OCI-LY7 (cell line): ENCODE results near the gene TNN.

ENCODE experiments used
- EZH2phosphoT487 ChIP-seq: fragments of 200-600 bp; sonication (generic); IDR thresholded peaks from 2 replicates; pipeline ENCODE4 v1.6.1; 2018; ENCODE audit warnings: low read depth, borderline replicate concordance, mild to moderate bottlenecking, mixed run types, antibody characterized with exemption, low read length, moderate library complexity, mixed read lengths
- TF ChIP-seq, protein P1 (sequence below): fragments of 200-600 bp; sonication (generic); conservative IDR thresholded peaks from 2 replicates; pipeline ENCODE4 v1.5.1; 2014; ENCODE audit warnings: mild to moderate bottlenecking, antibody characterized with exemption, low read length, moderate library complexity, mixed read lengths

GRCh38 chr1:175072099-175072951, 4.7 kb downstream of the TNN start:
- TF ChIP-seq, protein P1, sequence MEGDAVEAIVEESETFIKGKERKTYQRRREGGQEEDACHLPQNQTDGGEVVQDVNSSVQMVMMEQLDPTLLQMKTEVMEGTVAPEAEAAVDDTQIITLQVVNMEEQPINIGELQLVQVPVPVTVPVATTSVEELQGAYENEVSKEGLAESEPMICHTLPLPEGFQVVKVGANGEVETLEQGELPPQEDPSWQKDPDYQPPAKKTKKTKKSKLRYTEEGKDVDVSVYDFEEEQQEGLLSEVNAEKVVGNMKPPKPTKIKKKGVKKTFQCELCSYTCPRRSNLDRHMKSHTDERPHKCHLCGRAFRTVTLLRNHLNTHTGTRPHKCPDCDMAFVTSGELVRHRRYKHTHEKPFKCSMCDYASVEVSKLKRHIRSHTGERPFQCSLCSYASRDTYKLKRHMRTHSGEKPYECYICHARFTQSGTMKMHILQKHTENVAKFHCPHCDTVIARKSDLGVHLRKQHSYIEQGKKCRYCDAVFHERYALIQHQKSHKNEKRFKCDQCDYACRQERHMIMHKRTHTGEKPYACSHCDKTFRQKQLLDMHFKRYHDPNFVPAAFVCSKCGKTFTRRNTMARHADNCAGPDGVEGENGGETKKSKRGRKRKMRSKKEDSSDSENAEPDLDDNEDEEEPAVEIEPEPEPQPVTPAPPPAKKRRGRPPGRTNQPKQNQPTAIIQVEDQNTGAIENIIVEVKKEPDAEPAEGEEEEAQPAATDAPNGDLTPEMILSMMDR, result no peak
- TF ChIP-seq EZH2phosphoT487, result no peak
